ENCODE results near the gene TBC1D10A.

DNA sequence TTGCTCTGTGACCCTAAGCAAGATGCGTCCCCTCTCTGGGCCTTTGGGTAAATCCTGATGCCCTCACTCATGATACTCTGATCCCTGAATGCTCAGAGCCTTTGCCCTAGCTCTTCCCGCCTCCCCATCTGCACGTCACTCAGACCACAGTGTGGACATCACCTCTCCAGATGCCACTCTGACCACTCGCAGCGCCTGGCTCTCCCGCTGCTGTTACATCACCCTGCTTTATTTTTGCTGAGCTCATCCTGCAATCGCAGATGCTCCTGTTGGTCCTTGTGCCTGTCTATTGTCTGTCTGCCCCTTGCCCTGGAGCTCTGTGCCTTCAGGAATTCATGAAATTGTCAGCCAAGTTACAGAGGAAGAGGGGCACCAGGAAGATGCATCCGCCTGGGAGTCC is 65.6 kb downstream of the TBC1D10A start:
- TF ChIP-seq, protein P1, sequence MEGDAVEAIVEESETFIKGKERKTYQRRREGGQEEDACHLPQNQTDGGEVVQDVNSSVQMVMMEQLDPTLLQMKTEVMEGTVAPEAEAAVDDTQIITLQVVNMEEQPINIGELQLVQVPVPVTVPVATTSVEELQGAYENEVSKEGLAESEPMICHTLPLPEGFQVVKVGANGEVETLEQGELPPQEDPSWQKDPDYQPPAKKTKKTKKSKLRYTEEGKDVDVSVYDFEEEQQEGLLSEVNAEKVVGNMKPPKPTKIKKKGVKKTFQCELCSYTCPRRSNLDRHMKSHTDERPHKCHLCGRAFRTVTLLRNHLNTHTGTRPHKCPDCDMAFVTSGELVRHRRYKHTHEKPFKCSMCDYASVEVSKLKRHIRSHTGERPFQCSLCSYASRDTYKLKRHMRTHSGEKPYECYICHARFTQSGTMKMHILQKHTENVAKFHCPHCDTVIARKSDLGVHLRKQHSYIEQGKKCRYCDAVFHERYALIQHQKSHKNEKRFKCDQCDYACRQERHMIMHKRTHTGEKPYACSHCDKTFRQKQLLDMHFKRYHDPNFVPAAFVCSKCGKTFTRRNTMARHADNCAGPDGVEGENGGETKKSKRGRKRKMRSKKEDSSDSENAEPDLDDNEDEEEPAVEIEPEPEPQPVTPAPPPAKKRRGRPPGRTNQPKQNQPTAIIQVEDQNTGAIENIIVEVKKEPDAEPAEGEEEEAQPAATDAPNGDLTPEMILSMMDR (IDR thresholded peaks at IDR 0.05; ENCODE audit: low read depth, low read length): no peak
- TF ChIP-seq EZH2phosphoT487 (IDR thresholded peaks at IDR 0.05; ENCODE audit: low read depth): no peak
